WTC11 (cell line): ENCODE results near the gene COL18A1.

Experiments
- EMX1 ChIP-seq: fragments of 250-450 bp; sonication (Bioruptor Pico); IDR thresholded peaks from 2 replicates; pipeline ENCODE4 v1.8.0; 2021; ENCODE audit warnings: mild to moderate bottlenecking
- ESRRA ChIP-seq: sonication (generic); formaldehyde crosslinking; IDR thresholded peaks from 2 replicates; pipeline ENCODE4 v1.8.1; 2022; ENCODE audit warnings: mild to moderate bottlenecking, missing genetic modification reagents, borderline replicate concordance
- FOXJ3 ChIP-seq: sonication (generic); formaldehyde crosslinking; IDR thresholded peaks from 2 replicates; pipeline ENCODE4 v1.9.0; 2021; ENCODE audit warnings: missing genetic modification reagents, mild to moderate bottlenecking, borderline replicate concordance
- FOXP1 ChIP-seq: sonication (generic); formaldehyde crosslinking; IDR thresholded peaks from 2 replicates; pipeline ENCODE4 v1.8.0; 2022; ENCODE audit warnings: missing genetic modification reagents, mild to moderate bottlenecking, moderate library complexity, borderline replicate concordance
- JUN ChIP-seq: sonication (generic); formaldehyde crosslinking; IDR thresholded peaks from 2 replicates; pipeline ENCODE4 v1.8.0; 2023; ENCODE audit warnings: mild to moderate bottlenecking, missing genetic modification reagents
- NFYB ChIP-seq: sonication (generic); formaldehyde crosslinking; conservative IDR thresholded peaks from 2 replicates; pipeline ENCODE4 v1.8.0; 2022; ENCODE audit warnings: low read depth, missing genetic modification reagents
- NR2C2 ChIP-seq: sonication (generic); formaldehyde crosslinking; IDR thresholded peaks from 2 replicates; pipeline ENCODE4 v1.8.0; 2022; ENCODE audit warnings: mild to moderate bottlenecking, missing genetic modification reagents
- SP1 ChIP-seq: sonication (generic); formaldehyde crosslinking; conservative IDR thresholded peaks from 2 replicates; pipeline ENCODE4 v1.8.1; 2022; ENCODE audit warnings: missing genetic modification reagents
- ZNF416 ChIP-seq: fragments of 250-450 bp; sonication (Bioruptor Pico); IDR thresholded peaks from 2 replicates; pipeline ENCODE4 v1.9.0; 2021; ENCODE audit warnings: mild to moderate bottlenecking, inconsistent platforms
- TF ChIP-seq, protein P1 (sequence below): fragments of 200-600 bp; IDR thresholded peaks from 2 replicates; pipeline ENCODE4 v1.8.0; 2022; ENCODE audit warnings: antibody characterized with exemption
- TF ChIP-seq, protein P2 (sequence below): sonication (generic); formaldehyde crosslinking; IDR thresholded peaks from 2 replicates; pipeline ENCODE4 v1.8.1; 2022; ENCODE audit warnings: mild to moderate bottlenecking, missing genetic modification reagents, moderate library complexity, borderline replicate concordance

- TF ChIP-seq NFYB (CRISPR knock-in tag) = no peak
- TF ChIP-seq, protein P1, sequence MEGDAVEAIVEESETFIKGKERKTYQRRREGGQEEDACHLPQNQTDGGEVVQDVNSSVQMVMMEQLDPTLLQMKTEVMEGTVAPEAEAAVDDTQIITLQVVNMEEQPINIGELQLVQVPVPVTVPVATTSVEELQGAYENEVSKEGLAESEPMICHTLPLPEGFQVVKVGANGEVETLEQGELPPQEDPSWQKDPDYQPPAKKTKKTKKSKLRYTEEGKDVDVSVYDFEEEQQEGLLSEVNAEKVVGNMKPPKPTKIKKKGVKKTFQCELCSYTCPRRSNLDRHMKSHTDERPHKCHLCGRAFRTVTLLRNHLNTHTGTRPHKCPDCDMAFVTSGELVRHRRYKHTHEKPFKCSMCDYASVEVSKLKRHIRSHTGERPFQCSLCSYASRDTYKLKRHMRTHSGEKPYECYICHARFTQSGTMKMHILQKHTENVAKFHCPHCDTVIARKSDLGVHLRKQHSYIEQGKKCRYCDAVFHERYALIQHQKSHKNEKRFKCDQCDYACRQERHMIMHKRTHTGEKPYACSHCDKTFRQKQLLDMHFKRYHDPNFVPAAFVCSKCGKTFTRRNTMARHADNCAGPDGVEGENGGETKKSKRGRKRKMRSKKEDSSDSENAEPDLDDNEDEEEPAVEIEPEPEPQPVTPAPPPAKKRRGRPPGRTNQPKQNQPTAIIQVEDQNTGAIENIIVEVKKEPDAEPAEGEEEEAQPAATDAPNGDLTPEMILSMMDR = no peak
- TF ChIP-seq, protein P2, sequence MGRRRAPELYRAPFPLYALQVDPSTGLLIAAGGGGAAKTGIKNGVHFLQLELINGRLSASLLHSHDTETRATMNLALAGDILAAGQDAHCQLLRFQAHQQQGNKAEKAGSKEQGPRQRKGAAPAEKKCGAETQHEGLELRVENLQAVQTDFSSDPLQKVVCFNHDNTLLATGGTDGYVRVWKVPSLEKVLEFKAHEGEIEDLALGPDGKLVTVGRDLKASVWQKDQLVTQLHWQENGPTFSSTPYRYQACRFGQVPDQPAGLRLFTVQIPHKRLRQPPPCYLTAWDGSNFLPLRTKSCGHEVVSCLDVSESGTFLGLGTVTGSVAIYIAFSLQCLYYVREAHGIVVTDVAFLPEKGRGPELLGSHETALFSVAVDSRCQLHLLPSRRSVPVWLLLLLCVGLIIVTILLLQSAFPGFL = no peak
- TF ChIP-seq ZNF416 (CRISPR knock-in tag) = no peak
- TF ChIP-seq FOXP1 (CRISPR knock-in tag) = no peak
- no peak for TF ChIP-seq FOXJ3 (CRISPR knock-in tag)
- no peak for TF ChIP-seq SP1
- no peak for TF ChIP-seq NR2C2
- no peak for TF ChIP-seq EMX1 (CRISPR knock-in tag)
- TF ChIP-seq JUN (CRISPR knock-in tag) = no peak
- no peak for TF ChIP-seq ESRRA (CRISPR knock-in tag)
Observed at GRCh38 chr21:45461369-45461750, 56.4 kb downstream of the COL18A1 start.
